Keratinocyte (primary cell): ENCODE measurements around the gene VPS13A. TPM values are rescaled to one million over a fixed set of nuclear protein-coding genes. Genes with fewer than 3 reads are reported as not detected.

Experiments used
- DNase-seq: peaks from one replicate; pipeline ENCODE4 v3.0.0-alpha.2; 2011; ENCODE audit warnings: low read depth, missing footprints, low spot score
- FAIRE-seq: peaks from 2 replicates; lab custom pipeline; 2011; peaks lifted over from hg19 to GRCh38; lab: Jason Lieb, UNC
- H2AFZ ChIP-seq: 2 replicates; pipeline ENCODE4 v1.6.0; 2012; ENCODE audit warnings: low read length, control low read depth, inconsistent platforms; ENCODE audit not compliant: control insufficient read depth
- H3K27ac ChIP-seq: 2 replicates; pipeline ENCODE4 v1.5.1; 2011; ENCODE audit warnings: low read length; ENCODE audit not compliant: control insufficient read depth, insufficient read depth
- H3K27me3 ChIP-seq: 3 replicates; pipeline ENCODE4 v1.6.0; 2011; ENCODE audit warnings: low read length; ENCODE audit not compliant: control insufficient read depth, insufficient read depth; ENCODE audit errors: extremely low read depth
- H3K36me3 ChIP-seq, 2 experiments: 2 replicates in 1 of 2; 3 replicates in 1 of 2; pipeline ENCODE4 v1.5.1; 2011; ENCODE audit warnings: low read length in 2 of 2, mild to moderate bottlenecking in 1 of 2; ENCODE audit not compliant: control insufficient read depth in 2 of 2, insufficient read depth in 2 of 2; ENCODE audit errors: extremely low read depth in 1 of 2
- H3K4me1 ChIP-seq: 3 replicates; pipeline ENCODE4 v1.5.1; 2011; ENCODE audit warnings: low read length; ENCODE audit not compliant: control insufficient read depth, insufficient read depth; ENCODE audit errors: extremely low read depth
- H3K4me2 ChIP-seq: 3 replicates; pipeline ENCODE4 v1.6.0; 2011; ENCODE audit warnings: low read depth, low read length; ENCODE audit not compliant: control insufficient read depth, insufficient read depth; ENCODE audit errors: extremely low read depth
- H3K4me3 ChIP-seq, 3 experiments: fragments of 200-600 bp in 1 of 3; sonication (generic) in 1 of 3; 2 replicates in 2 of 3; 3 replicates in 1 of 3; pipeline ENCODE4 v1.5.1; 2011 to 2016; ENCODE audit warnings: low read length in 3 of 3, mild to moderate bottlenecking in 3 of 3, control low read depth in 2 of 3, inconsistent platforms in 1 of 3, low read depth in 1 of 3, mixed read lengths in 1 of 3, mixed run types in 1 of 3, moderate library complexity in 1 of 3; ENCODE audit not compliant: control insufficient read depth in 2 of 3, insufficient read depth in 2 of 3; ENCODE audit errors: extremely low read depth in 1 of 3
- H3K79me2 ChIP-seq: 2 replicates; pipeline ENCODE4 v1.6.0; 2012; ENCODE audit warnings: low read length; ENCODE audit not compliant: control insufficient read depth, insufficient read depth
- H3K9ac ChIP-seq: 3 replicates; pipeline ENCODE4 v1.6.0; 2011; ENCODE audit warnings: low read length; ENCODE audit not compliant: control insufficient read depth, insufficient read depth; ENCODE audit errors: extremely low read depth
- H3K9me1 ChIP-seq: 3 replicates; pipeline ENCODE4 v1.6.0; 2011; ENCODE audit warnings: low read length; ENCODE audit not compliant: control insufficient read depth, insufficient read depth; ENCODE audit errors: extremely low read depth
- H3K9me3 ChIP-seq: 2 replicates; pipeline ENCODE4 v1.5.1; 2012; ENCODE audit warnings: low read depth, low read length; ENCODE audit not compliant: control insufficient read depth
- H4K20me1 ChIP-seq: 3 replicates; pipeline ENCODE4 v1.6.0; 2011; ENCODE audit warnings: low read length; ENCODE audit not compliant: control insufficient read depth, insufficient read depth; ENCODE audit errors: extremely low read depth
- CTCF ChIP-seq, 3 experiments: IDR thresholded peaks in 1 of 3; conservative IDR thresholded peaks in 1 of 3; optimal IDR thresholded peaks in 1 of 3; 2 replicates in 2 of 3; 3 replicates in 1 of 3; pipeline versions ENCODE3 to v1.5.1; 2011; ENCODE audit warnings: low read length in 3 of 3, mild to moderate bottlenecking in 3 of 3, moderate library complexity in 2 of 3, control low read depth in 1 of 3, inconsistent platforms in 1 of 3; ENCODE audit not compliant: insufficient read depth in 2 of 3; ENCODE audit errors: extremely low read depth in 1 of 3
- EZH2 ChIP-seq: IDR thresholded peaks from one replicate; pipeline ENCODE4 v1.6.1; 2012; ENCODE audit warnings: inconsistent platforms, mild to moderate bottlenecking, low read length, moderate library complexity
- dilution Hi-C: fragments of 300-500 bp; cut with MboI; formaldehyde crosslinking; loops from one replicate; pipeline ENCODE4 v1.7.0; 2020; ENCODE audit warnings: low sequenced_read_pairs; ENCODE audit not compliant: extremely low pct_ligation_motif_present
- polyA plus RNA-seq, 5 experiments: library from polyadenylated mRNA; depleted of rRNA in 3 of 5; stranded (reverse) in 3 of 5; stranded (forward) in 1 of 5; unstranded in 1 of 5; fragments of >200 nt; gene quantifications; 1 replicate in 1 of 5; 2 replicates in 3 of 5; 3 replicates in 1 of 5; pipeline versions ENCODE4 v1.2.1 to v1.2.3, GENCODE V29; 2011 to 2012; ENCODE audit warnings: missing spikeins in 2 of 5, low read depth in 1 of 5, low replicate concordance in 1 of 5

The VPS13A gene
- polyA plus RNA-seq, 1 donor (not counting 4 experiments of a cell fraction or from before 2014, with no cell fraction given) = 55.3 TPM

GRCh38 chr9:77161966-77162365, 15.4 kb upstream of the VPS13A start:
- Histone ChIP-seq H3K36me3 (no peaks in the 10 kb centered on the region), H3K27me3 (no peaks in the 10 kb centered on the region), H2AFZ (peak overlapping the region; percentile 33), H3K4me3 (no peak overlapping the region), H3K79me2 (no peaks in the 10 kb centered on the region), H3K9me1 (no peaks in the 10 kb centered on the region), H3K9ac (no peak overlapping the region), H3K27ac (no peak overlapping the region), H4K20me1 (no peaks in the 10 kb centered on the region), H3K4me1 (peaks cover 40% of the 10 kb centered on the region), H3K4me2 (no peak overlapping the region), H3K9me3 (no peaks in the 10 kb centered on the region)
- FAIRE-seq = no peak
- no peak for TF ChIP-seq EZH2
- TF ChIP-seq CTCF (optimal IDR thresholded peaks at IDR 0.05 in 1 of 3, IDR thresholded peaks at IDR 0.05 in 1 of 3, conservative IDR thresholded peaks at IDR 0.05 in 1 of 3; ENCODE audit: extremely low read depth in 1 of 3, insufficient read depth in 2 of 3, low read length in 3 of 3) = peak in 1 of 3 experiments; percentile 20
- DNase-seq = no peak
- dilution Hi-C loops = no loop called here

- H3K27me3 ChIP-seq = no peaks in the 10 kb centered on the region
- dilution Hi-C loops = no loop called here
- no peaks in the 10 kb centered on the region for H4K20me1 ChIP-seq
- H3K36me3 ChIP-seq = no peaks in the 10 kb centered on the region
- H2AFZ ChIP-seq = peak overlapping the region; percentile 33
- no peaks in the 10 kb centered on the region for H3K9me1 ChIP-seq
- no peak overlapping the region for H3K4me2 ChIP-seq
- DNase-seq (no peak), FAIRE-seq (no peak)
- no peaks in the 10 kb centered on the region for H3K79me2 ChIP-seq
- no peak overlapping the region for H3K4me3 ChIP-seq
- peaks cover 36% of the 10 kb centered on the region for H3K4me1 ChIP-seq
- H3K9me3 ChIP-seq = no peaks in the 10 kb centered on the region
- no peak overlapping the region for H3K27ac ChIP-seq
- TF ChIP-seq CTCF (optimal IDR thresholded peaks at IDR 0.05 in 1 of 3, IDR thresholded peaks at IDR 0.05 in 1 of 3, conservative IDR thresholded peaks at IDR 0.05 in 1 of 3; ENCODE audit: extremely low read depth in 1 of 3, insufficient read depth in 2 of 3, low read length in 3 of 3) = no peak
- TF ChIP-seq EZH2 = no peak
- H3K9ac ChIP-seq = no peak overlapping the region
These were observed 15.0 kb upstream of the VPS13A start for GRCh38 chr9:77162366-77162765.
